WTC11 (cell line): ENCODE measurements around the gene NEUROD2. TPM values are rescaled to one million over a fixed set of nuclear protein-coding genes. Genes with fewer than 3 reads are reported as not detected.

Experiments
- ATAC-seq: fragments of 200-7000 bp; cut with Tn5 transposase; 2 replicates; pipeline ENCODE4 v1.10.0; 2021; ENCODE audit warnings: mild to moderate bottlenecking, moderate library complexity
- CTCF ChIA-PET: fragments of 300-600 bp; sonication (Branson Sonifier 250); formaldehyde crosslinking; loops from one replicate; lab custom pipeline; 2021; ENCODE audit warnings: antibody characterized with exemption; lab: Charles Lee
- POLR2A ChIA-PET: fragments of 350-600 bp; sonication (Branson Sonifier 250); formaldehyde crosslinking; loops from one replicate; lab custom pipeline; 2021; ENCODE audit warnings: antibody characterized with exemption; lab: Charles Lee
- DNase-seq: peaks from one replicate; pipeline ENCODE4 v3.0.0; 2021; ENCODE audit warnings: low spot score
- H3K27ac Mint-ChIP-seq: 2 replicates; pipeline ENCODE4 v1.8.0; 2021; ENCODE audit warnings: mixed read lengths
- H3K27me3 Mint-ChIP-seq: 2 replicates; pipeline ENCODE4 v1.8.0; 2021; ENCODE audit warnings: low read depth, mild to moderate bottlenecking, moderate library complexity, mixed read lengths
- H3K36me3 Mint-ChIP-seq: 2 replicates; pipeline ENCODE4 v1.8.0; 2021; ENCODE audit warnings: mixed read lengths
- H3K4me1 Mint-ChIP-seq: 2 replicates; pipeline ENCODE4 v1.8.0; 2022; ENCODE audit warnings: mixed read lengths
- H3K4me3 Mint-ChIP-seq: 2 replicates; pipeline ENCODE4 v1.8.0; 2021; ENCODE audit warnings: mild to moderate bottlenecking, moderate library complexity, mixed read lengths
- H3K9me3 Mint-ChIP-seq: 2 replicates; pipeline ENCODE4 v1.8.0; 2021; ENCODE audit warnings: mixed read lengths
- CREB1 ChIP-seq: sonication (generic); formaldehyde crosslinking; IDR thresholded peaks from 2 replicates; pipeline ENCODE4 v1.8.0; 2023; ENCODE audit warnings: mild to moderate bottlenecking, missing genetic modification reagents
- FOXK1 ChIP-seq: sonication (generic); formaldehyde crosslinking; IDR thresholded peaks from 2 replicates; pipeline ENCODE4 v1.8.0; 2022; ENCODE audit warnings: mild to moderate bottlenecking, moderate library complexity, missing genetic modification reagents
- FOXP4 ChIP-seq: sonication (generic); formaldehyde crosslinking; IDR thresholded peaks from 2 replicates; pipeline ENCODE4 v1.8.0; 2022; ENCODE audit warnings: mild to moderate bottlenecking, missing genetic modification reagents
- HMGXB4 ChIP-seq: sonication (generic); formaldehyde crosslinking; IDR thresholded peaks from 2 replicates; pipeline ENCODE4 v1.8.1; 2023; ENCODE audit warnings: mild to moderate bottlenecking, moderate library complexity, missing genetic modification reagents
- IRF2 ChIP-seq: sonication (generic); formaldehyde crosslinking; IDR thresholded peaks from 2 replicates; pipeline ENCODE4 v1.8.0; 2022; ENCODE audit warnings: low read depth, missing genetic modification reagents, borderline replicate concordance
- OVOL2 ChIP-seq: fragments of 250-450 bp; sonication (Bioruptor Pico); IDR thresholded peaks from 2 replicates; pipeline ENCODE4 v1.9.0; 2021; ENCODE audit warnings: mild to moderate bottlenecking, borderline replicate concordance
- SMAD3 ChIP-seq: sonication (generic); formaldehyde crosslinking; IDR thresholded peaks from 2 replicates; pipeline ENCODE4 v1.8.0; 2022; ENCODE audit warnings: missing genetic modification reagents, mild to moderate bottlenecking, borderline replicate concordance
- STAT6 ChIP-seq: sonication (generic); formaldehyde crosslinking; conservative IDR thresholded peaks from 2 replicates; pipeline ENCODE4 v1.8.1; 2023; ENCODE audit warnings: mild to moderate bottlenecking, low read depth, missing genetic modification reagents, moderate library complexity
- ZNF121 ChIP-seq: sonication (generic); formaldehyde crosslinking; IDR thresholded peaks from 2 replicates; pipeline ENCODE4 v1.8.0; 2023; ENCODE audit warnings: missing genetic modification reagents
- ZNF263 ChIP-seq: sonication (generic); formaldehyde crosslinking; IDR thresholded peaks from 2 replicates; pipeline ENCODE4 v1.8.1; 2022; ENCODE audit warnings: low read depth, mild to moderate bottlenecking, moderate library complexity, missing genetic modification reagents
- ZNF317 ChIP-seq: sonication (generic); formaldehyde crosslinking; IDR thresholded peaks from 2 replicates; pipeline ENCODE4 v1.8.1; 2023; ENCODE audit warnings: low read depth, mild to moderate bottlenecking, moderate library complexity, missing genetic modification reagents, borderline replicate concordance
- ZNF532 ChIP-seq: fragments of 250-450 bp; sonication (Bioruptor Pico); IDR thresholded peaks from 2 replicates; pipeline ENCODE4 v1.9.0; 2021; ENCODE audit warnings: mild to moderate bottlenecking, borderline replicate concordance
- total RNA-seq: library from RNA; stranded (reverse); gene quantifications from 3 replicates; pipeline ENCODE4 v1.2.3, GENCODE V29; 2021
- TF ChIP-seq, protein P1 (sequence below): sonication (generic); formaldehyde crosslinking; IDR thresholded peaks from 2 replicates; pipeline ENCODE4 v1.8.1; 2023; ENCODE audit warnings: mild to moderate bottlenecking, missing genetic modification reagents

Gene NEUROD2
- total RNA-seq, 1 experiment from 2014 or later, result not detected

DNA sequence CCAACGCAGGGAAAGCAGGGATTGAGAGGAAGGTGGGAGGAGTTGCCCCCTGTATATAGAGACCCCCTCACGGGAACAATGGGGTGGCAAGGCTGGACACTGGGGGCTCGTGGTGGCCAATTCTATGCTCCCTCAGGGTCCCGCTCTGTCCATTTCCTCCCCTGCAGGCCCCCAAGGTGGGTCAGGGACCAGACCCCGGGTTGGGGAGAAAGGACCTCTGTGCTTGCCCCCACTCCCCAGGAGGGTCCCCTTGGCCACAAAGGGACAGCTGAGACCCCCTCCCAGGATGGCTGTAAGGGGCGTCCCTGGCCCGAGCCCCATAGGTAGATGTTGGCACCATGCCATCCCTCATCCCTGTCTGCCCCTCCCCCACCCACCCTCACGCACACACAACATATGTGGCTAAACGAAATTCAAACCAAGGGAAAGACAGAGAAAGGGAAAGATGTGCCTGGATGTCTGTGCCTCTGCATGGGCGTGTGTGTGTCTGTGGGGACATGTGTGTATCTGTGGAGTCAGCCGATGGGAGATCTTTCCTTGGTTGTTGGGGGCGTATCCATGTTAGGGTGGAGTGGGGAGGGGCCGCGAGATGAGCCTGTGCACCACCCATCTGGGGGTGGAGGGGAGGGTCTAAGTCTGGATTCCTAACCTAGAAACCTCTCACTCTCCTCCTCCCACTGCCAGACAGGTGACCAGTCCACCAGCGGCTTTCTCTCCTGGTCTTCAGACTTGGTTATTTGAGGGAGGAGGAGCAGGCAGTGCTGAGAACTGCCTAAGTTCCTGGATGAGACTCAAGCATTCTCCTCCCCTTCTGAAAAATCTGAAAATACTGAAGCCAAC is 642 bp upstream of the NEUROD2 start (continued):
- TF ChIP-seq STAT6 (CRISPR knock-in tag) (no peak), ZNF121 (CRISPR knock-in tag) (no peak)

DNA sequence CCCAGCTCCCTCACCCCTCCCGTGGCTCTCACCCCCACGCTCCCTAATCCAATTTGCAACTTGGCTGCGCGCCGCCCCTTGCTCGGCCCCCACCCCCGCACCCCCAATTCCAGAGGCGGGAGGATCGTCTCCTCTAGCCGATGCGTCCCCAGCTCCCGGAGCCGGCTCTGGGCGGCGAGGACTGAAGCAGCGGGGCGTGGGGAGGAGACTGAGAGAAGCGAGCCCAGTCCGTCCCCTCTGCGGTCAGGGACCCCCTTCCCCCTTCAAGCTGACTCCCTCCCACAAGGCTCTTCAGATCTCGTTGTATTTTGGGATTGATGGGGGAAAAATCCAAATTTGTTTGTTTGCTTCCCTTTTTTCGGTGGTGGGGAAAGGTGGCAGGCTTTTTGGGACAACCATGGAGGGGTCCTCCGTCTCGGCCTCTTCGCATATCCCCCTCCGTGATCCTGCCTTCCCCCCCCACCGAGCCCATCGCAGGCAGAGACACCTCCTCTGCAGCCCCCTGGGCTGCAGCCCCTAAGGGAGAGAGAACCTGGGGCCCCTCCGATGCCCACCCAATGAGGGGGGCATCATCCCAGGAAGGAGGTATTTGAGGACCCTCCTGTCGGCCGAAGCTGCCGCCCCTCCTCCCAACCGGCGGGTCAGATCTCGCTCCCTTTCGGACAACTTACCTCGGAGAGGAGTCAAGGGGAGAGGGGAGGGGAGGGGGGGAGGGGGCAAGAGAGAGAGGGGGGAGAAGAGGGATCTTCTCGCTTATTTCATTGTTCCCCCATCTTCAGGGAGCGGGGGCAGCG is 466 bp downstream of the NEUROD2 start:
- peaks cover 32% of the 10 kb centered on the region for H3K4me1 Mint-ChIP-seq
- ATAC-seq (peak; percentile 10), DNase-seq (peak; percentile 62)
- POLR2A ChIA-PET, result interaction anchor here (1.8 kb wide), 1 partner anchor 34 kb away, joined by 4 read pairs; no protein-coding TSS in a partner anchor
- no peaks in the 10 kb centered on the region for H3K9me3 Mint-ChIP-seq
- CTCF ChIA-PET, result interaction anchor here (0.6 to 11.0 kb wide), 11 partner anchors 14 to 72 kb away, joined by 3 to 98 read pairs (median 9); no protein-coding TSS in a partner anchor
- peak overlapping the region; percentile 67 for H3K4me3 Mint-ChIP-seq
- peaks cover 95% of the 10 kb centered on the region for H3K27me3 Mint-ChIP-seq
- H3K27ac Mint-ChIP-seq, result no peak overlapping the region
- TF ChIP-seq FOXK1 (0 out of 2 replicates have a peak, but pooled peaks have one; percentile 10), FOXP4 (CRISPR knock-in tag) (no peak)
- no peaks in the 10 kb centered on the region for H3K36me3 Mint-ChIP-seq

- ATAC-seq, result peak; percentile 22
- ChIA-PET POLR2A (interaction anchor here (1.8 kb wide), 1 partner anchor 33 kb away, joined by 4 read pairs; no protein-coding TSS in a partner anchor), CTCF (interaction anchor here (0.6 to 11.0 kb wide), 16 partner anchors 9 to 72 kb away, joined by 3 to 98 read pairs (median 4); no protein-coding TSS in a partner anchor)
- Mint-ChIP-seq H3K27me3 (peaks cover 100% of the 10 kb centered on the region), H3K4me3 (peak overlapping the region; percentile 67; the same call in 1 of the 2 replicates), H3K36me3 (no peaks in the 10 kb centered on the region), H3K27ac (no peak overlapping the region), H3K4me1 (peaks cover 39% of the 10 kb centered on the region), H3K9me3 (no peaks in the 10 kb centered on the region)
- DNase-seq, result peak; percentile 40
- TF ChIP-seq HMGXB4 (CRISPR knock-in tag), result 0 out of 2 replicates have a peak, but pooled peaks have one; percentile 14
- no peak for TF ChIP-seq ZNF317 (CRISPR knock-in tag)
- TF ChIP-seq, protein P1, sequence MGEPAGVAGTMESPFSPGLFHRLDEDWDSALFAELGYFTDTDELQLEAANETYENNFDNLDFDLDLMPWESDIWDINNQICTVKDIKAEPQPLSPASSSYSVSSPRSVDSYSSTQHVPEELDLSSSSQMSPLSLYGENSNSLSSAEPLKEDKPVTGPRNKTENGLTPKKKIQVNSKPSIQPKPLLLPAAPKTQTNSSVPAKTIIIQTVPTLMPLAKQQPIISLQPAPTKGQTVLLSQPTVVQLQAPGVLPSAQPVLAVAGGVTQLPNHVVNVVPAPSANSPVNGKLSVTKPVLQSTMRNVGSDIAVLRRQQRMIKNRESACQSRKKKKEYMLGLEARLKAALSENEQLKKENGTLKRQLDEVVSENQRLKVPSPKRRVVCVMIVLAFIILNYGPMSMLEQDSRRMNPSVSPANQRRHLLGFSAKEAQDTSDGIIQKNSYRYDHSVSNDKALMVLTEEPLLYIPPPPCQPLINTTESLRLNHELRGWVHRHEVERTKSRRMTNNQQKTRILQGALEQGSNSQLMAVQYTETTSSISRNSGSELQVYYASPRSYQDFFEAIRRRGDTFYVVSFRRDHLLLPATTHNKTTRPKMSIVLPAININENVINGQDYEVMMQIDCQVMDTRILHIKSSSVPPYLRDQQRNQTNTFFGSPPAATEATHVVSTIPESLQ (CRISPR knock-in tag), result no peak
- TF ChIP-seq IRF2, result no peak
- no peak for TF ChIP-seq OVOL2 (CRISPR knock-in tag)
- no peak for TF ChIP-seq ZNF121 (CRISPR knock-in tag)
- TF ChIP-seq CREB1, result no peak
- no peak for TF ChIP-seq ZNF532 (CRISPR knock-in tag)
- TF ChIP-seq SMAD3 (CRISPR knock-in tag), result no peak
- TF ChIP-seq ZNF263 (CRISPR knock-in tag), result peak; percentile 2; the same call in 1 of the 2 replicates
Measured at GRCh38 chr17:39606434-39607056, 1.2 kb downstream of the NEUROD2 start.
